Astrocyte of the cerebellum (primary cell): ENCODE data around the gene SLC36A3.

Source experiments
- DNase-seq: peaks from one replicate; pipeline ENCODE4 v3.0.0-alpha.2; 2011; ENCODE audit warnings: low read depth
- H3K4me3 ChIP-seq: 2 replicates; pipeline ENCODE4 v1.5.1; 2011; ENCODE audit warnings: mild to moderate bottlenecking, low read depth, low read length, moderate library complexity
- in situ Hi-C: cut with HindIII; loops from 2 replicates; pipeline ENCODE4 v1.10.0; 2017; ENCODE audit warnings: low sequenced_read_pairs
- TF ChIP-seq, protein P1 (sequence below): IDR thresholded peaks from 2 replicates; pipeline ENCODE4 v1.5.1; 2012; ENCODE audit warnings: low read length, low read depth, moderate library complexity, mild to moderate bottlenecking; ENCODE audit errors: missing control alignments

SLC36A3 gene

DNA sequence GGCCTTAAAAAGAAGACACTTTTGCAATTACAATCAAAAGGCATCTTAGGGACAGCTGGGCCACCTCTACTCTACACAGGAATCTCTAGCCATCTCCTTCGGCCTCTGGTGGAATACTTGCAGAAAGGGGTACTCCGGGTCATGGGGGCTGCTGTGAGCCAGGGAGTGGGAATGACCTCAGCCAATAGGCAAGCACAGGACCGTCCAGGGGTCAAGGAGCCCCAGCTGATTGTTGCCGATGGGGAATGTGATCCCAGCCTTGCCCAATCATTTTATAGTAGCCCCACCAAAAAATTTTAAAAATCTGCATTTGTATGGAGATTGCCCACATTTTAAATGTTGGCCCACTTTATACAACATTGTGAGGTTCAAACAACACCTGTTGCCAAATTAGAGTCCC lies 16.9 kb upstream of the SLC36A3 start:
- no peak overlapping the region for H3K4me3 ChIP-seq
- no peak for DNase-seq
- TF ChIP-seq, protein P1, sequence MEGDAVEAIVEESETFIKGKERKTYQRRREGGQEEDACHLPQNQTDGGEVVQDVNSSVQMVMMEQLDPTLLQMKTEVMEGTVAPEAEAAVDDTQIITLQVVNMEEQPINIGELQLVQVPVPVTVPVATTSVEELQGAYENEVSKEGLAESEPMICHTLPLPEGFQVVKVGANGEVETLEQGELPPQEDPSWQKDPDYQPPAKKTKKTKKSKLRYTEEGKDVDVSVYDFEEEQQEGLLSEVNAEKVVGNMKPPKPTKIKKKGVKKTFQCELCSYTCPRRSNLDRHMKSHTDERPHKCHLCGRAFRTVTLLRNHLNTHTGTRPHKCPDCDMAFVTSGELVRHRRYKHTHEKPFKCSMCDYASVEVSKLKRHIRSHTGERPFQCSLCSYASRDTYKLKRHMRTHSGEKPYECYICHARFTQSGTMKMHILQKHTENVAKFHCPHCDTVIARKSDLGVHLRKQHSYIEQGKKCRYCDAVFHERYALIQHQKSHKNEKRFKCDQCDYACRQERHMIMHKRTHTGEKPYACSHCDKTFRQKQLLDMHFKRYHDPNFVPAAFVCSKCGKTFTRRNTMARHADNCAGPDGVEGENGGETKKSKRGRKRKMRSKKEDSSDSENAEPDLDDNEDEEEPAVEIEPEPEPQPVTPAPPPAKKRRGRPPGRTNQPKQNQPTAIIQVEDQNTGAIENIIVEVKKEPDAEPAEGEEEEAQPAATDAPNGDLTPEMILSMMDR, result no peak
- in situ Hi-C loops, result no loop called here

DNA sequence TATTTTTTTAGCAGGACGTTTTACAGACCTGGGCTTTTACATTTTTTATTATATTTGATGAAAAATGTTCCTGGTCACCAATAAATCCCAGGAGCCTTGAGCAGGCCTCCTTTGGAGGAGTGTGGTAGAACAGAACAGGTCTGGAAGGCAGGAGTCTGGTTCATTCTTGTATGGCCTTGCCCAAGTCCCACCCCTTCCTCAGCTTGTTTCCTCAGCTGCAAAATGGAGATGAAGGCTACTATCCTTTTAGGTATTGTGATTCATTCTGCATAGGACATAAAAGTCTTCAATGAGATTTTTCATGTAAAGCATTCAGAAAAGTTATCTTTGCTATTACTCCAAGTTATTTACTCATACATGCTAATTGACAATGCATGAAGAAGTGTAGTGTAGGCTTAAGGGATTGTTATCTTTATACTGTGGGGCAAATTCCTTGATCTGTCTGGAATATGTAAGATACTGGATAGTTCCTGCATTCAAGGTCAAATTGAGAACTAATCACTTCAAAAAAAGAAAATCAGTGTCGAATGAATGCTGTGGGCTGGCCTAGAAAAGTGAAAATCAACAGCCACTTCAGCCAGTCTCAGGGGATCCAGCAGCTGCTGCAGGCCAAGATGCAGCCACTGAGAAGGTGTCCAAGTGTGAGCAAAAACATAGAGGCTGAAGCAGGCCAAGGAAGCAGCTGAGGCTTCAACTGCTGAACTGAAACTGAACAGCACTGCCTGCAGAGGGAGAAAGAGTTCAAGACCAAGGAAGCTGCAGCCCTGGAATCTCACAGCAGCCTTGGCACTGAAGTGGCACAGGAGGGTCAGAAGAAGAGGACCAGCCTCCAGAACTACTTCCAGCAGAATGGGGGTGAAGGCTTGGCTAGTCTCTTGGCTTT lies 15.5 kb upstream of the SLC36A3 start:
- DNase-seq, result no peak
- TF ChIP-seq, protein P1, result peak; percentile 19
- no peak overlapping the region for H3K4me3 ChIP-seq
- in situ Hi-C loops, result no loop called here

DNA sequence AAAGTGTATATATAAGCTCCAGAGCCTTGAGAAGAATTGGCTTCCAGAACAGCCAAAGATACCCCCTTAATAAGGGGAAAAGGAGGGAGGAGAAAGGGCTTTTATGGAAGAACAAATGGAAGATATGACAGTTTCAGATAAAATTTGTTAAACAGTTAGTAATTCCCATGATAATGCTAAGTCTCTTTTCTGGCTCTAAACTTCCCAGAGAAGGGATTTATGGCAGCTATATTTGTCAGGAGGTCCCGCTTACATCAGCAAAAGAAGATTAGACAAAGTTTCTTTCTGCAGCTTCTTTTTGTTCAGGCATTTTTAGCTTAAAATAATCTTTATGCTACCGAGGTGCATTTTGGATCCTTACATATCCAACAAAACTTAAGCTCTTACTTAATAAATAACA lies 14.3 kb upstream of the SLC36A3 start:
- in situ Hi-C loops, result no loop called here
- DNase-seq, result no peak
- TF ChIP-seq, protein P1, result no peak
- H3K4me3 ChIP-seq, result no peak overlapping the region

DNA sequence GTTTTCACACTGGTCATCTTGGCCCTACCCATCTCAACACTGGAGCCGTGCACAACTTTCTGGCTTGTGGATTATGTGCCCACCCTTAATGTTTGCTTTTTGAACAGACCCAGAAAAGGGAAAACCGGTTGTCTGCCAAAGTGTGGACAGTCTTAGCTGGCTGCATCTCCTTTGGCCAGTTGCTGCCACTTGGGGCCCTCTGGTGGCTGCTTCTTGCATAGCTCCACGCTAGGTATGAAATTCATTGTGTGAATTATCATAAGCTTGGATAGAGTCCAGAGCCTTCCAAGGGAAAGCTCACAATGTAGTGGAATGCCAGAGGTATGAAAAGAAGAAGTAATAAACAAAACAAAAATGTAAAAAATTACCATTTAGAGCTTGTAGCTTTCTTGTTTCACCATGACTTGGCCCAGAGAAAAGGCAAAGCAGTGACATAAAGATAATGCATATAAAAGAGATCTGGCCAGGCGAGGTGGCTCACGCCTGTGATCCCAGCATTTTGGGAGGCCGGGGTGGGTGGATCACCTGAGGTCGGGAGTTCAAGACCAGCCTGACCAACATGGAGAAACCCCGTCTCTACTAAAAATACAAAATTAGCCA lies 12.5 kb upstream of the SLC36A3 start:
- DNase-seq, result peak; percentile 53
- in situ Hi-C loops, result no loop called here
- TF ChIP-seq, protein P1, result peak; percentile 94
- no peak overlapping the region for H3K4me3 ChIP-seq

DNA sequence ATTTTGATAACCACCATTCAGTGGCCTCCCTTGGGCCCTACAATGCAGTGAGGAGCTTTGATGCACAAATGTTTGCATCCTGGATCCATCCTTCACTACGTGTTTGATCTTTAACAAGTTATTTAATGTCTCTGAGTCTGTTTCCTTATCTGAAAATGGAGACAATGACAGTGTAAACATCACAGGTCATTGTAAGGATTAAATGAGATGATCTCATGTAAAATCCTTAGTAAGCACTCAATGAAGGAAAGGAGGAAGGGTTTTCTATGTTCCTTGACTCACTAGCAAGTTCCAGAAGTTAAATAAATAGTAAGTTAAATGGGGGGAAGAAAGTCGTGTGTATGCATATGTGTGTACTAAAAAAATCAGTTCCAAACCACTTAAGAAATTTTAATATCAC lies 9.8 kb upstream of the SLC36A3 start:
- DNase-seq, result no peak
- in situ Hi-C loops, result no loop called here
- no peak overlapping the region for H3K4me3 ChIP-seq
- TF ChIP-seq, protein P1, result no peak

DNA sequence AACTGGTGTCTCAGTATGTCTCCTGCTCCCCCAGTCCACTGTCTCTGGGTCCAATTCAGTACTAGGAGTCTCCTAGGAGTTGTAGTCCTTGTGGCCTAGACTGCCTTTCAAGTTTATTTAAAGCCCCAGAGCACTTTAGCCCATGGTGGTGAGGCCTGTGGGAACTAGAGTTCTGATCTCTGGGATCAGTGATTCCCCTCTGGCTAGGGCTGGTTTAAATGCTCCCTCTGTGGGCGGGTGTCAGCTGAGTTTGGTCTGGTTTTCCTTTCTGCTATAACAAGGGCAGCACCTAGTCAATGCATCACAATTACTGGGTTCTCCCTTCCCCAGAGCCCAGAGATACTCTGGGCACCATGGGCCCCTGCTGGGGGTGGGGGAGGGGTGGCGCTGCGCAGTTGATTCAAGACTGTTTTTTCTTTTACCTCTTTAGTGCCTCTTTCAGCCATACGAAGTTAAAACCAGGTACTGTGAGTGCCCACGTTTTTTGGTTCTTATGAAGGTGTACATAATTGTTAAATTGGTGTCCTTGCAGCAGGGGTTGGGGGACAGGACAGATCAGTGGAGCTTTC lies 9.3 kb upstream of the SLC36A3 start:
- TF ChIP-seq, protein P1, result no peak
- DNase-seq, result no peak
- H3K4me3 ChIP-seq, result no peak overlapping the region
- in situ Hi-C loops, result no loop called here
